ENCODE measurements around the gene SH3BP1.

DNA sequence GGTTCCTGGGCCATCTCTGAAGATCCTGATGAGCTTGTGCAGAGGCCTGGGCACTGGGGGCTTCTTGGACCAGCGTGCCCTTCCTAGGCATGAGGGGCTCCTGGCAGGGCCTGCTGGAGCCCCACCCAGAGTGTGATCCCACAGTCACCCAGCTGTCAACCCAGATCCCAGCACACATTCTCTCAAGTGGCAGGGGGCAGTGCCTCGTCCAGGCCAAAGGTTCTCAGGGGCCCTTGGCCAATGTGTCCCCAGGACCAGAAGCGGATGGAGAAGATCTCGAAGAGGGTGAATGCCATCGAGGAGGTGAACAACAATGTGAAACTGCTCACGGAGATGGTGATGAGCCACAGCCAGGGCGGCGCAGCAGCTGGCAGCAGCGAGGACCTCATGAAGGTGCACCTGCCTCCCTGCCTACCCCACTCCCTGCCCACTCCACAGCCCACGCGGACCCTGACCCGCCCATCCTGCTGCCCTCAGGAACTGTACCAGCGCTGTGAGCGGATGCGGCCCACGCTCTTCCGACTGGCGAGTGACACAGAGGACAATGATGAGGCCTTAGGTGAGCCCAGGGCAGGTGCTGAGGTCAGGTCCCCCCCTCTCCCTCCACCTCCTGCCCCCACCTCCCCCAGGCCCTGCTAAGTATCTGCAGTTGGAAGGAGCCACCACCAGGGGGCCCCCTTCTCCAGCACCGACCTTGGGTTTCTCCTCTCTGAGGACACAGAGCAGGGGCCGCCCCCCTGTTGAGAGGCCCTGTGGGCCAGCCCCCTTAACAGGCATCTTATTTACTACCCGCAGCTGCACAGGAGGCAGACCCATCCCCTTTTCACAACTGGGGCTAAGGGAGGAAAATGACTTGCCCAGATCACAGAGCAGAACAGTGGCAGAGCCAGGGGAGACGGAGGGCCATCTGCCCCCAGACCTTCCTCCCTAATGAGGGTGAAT, 16.1 kb upstream of the SH3BP1 start:
- no peak for TF ChIP-seq POLR2A (IDR thresholded peaks at IDR 0.05; ENCODE audit: low read length)
- no peak for TF ChIP-seq GATA1 (IDR thresholded peaks at IDR 0.05; ENCODE audit: low read depth, low read length)
